HUDEP-2 (cell line): ENCODE data around the gene OTUD5.
A peak's percentile ranks its signal among the peaks of the same experiment; 100 is the strongest.

Source experiments
- DNase-seq, 76 experiments: peaks; one replicate each; lab custom pipeline; 2025; ENCODE audit not compliant: unreplicated experiment in 76 of 76; lab: John Stamatoyannopoulos, UW

Gene OTUD5

DNA sequence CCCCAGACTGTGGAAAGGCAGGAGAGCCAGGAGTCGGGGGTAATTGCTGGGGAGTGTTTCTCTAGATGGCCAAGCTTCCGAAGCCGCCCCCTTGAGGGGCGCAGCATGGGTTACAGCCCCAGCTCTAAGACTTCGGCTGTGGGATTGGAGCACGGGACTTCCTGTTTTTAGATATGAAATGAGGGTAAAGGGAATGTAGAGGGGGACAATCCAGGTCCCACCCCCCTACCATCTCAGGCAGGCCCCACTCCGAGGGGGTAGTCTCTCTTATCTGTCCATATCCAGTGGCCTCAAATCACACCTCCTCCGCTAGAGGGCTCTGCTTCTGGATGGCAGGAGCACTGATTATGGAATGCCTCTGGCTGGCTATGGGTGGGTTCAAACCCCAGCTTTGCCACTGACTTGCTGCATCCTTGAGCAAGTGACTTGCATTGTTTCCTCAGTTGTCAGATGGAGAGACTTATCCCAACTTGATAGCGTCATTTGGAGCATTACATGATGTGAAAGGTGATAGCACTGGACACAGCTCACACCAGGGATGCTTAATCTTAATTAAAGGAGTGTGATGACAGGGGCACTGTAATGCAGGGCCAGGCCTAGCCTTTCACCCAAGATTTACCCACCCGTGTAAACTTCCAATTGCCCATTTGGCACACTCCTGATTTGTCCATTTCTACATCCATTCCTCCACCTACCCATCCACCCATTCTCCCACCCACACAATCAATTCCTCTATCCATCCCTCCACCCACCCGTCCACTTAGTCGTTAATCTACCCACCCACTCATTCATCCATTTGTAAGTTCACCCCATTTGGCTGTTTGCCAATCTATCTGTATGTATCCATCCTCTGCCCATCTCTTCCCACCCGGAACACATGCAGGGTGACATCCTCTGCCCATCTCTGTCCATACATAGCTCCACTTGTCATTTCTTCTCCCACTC, 15.1 kb upstream of the OTUD5 start:
- peak in 32 of 76 experiments; percentile 1 to 40 (median 14) for DNase-seq

DNA sequence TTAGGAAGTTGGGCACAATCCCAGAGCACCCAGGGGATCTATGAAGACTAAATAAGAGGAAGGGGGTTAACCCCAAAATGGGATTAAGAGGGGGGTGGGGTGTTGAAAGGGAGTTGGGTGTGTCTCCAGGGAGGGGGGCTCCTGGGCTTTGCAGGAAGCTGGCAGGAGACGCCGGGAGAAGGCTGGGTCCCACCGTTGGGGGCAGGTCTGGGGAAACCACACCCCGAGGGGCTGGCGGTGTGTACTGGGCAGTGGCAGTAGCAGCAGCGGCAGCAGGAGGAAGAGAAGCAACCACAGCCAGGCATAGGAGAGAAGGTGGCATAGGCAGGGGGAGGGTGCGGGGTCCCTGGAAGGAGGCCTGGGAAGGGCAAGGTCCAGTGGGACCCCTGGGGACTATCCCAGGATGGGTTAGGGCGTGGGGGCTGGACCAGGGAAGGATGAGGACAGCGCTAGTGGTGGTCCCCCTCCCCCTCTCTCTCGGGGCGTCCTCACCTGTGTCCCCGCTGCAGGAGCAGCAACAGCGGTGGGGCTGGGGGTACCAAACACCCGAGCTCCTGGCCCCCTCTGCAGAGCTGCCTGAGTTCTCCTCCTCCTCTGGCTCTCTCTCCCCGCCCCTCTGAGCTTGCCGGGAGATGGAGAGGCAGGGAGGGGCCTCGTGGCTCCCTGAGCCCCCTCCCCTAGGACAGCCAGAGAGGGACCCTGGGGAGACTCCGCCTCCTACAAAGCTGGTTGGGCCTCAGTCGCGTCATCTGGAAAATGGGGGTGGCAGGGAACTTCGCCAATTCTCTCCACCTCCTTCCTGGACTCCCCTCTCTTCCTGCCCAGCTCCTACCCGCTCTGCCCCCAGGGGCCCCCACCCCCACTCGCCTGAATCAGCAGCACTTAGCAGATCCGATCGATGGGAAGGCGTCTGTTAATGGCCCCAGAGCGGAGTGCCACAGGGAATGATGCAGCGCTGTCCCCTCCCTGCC, 14.1 kb upstream of the OTUD5 start, which contains the start of gene KCND1:
Gene KCND1, minus strand, starts transcription at position 596 of the 971 bp plus-strand sequence. CDS start 1,573 bp downstream, outside the sequence.
- no peak for DNase-seq

DNA sequence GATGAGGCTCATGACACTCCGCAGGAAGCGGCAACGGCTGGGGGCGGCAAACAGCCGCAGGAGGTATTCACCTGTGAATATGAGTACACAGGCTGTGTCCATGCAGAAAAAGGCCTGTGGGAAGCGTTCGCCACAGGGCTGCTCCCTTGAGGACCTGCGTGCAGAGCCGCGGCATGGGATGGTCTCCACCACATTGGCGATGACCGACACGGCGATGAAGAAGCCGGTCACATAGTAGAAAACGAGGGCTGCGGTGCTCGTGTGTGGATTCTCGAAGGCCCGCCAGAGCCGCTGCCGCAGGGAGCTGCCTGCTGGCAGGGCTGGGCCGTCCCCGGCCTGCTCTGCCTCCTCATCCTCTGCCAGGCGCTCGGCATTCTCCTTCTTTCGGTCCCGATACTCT, 12.1 kb upstream of the OTUD5 start:
- no peak for DNase-seq

DNA sequence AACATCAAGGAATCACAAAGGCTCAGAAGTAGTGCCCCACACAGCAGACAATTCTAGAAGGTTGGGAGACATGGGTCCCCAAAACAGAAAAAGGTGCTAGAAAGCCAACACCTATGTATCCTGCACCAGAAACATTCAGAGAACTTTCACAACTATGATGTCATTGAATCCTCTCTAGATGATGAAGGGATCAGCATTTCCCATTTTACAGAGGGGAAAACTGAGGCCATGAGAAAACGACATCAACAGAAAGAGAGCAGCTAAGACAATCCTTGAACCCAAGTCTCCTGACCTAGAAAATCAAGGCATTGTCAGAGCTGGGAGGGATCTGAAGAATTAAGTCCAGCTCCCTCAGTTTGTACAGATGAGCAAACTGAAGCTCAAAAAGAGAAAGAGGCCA, 11.0 kb upstream of the OTUD5 start:
- DNase-seq, result no peak

DNA sequence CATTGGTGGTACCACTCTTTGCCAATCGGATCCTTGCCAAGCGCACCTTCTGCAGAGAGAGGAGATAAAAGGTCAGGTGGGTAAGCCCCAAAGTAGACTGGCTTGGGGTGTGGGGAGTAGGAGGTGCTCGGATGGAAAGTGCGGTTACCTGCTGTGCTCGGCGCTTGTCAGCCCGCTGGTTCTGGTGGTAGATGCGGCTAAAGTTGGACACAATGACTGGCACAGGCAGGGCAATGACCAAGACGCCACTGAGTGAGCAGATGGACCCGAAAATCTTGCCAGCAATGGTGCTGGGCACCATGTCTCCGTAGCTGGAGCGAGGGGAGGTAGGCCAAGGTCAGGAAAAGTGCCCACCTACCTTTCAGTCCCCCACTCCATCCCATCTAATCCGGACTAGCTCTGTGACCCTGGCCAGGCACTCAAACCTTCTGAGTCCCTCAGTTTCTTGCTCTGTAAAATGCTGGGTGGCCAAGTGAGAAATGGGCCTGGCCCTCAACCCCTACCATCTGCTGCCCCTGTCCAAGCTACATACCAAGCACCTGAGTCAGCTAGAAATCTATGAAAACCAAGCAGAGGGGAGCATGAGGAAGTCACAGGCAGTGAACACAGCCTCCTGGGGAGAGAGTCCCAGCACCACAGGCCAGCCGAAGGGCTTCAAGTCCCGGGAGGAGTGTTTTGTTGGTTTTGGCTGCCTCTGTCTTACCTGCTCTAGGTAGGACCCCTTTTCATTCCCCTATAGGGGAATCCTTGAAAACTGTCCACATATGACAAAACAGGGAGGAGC, 9.6 kb upstream of the OTUD5 start:
- no peak for DNase-seq

DNA sequence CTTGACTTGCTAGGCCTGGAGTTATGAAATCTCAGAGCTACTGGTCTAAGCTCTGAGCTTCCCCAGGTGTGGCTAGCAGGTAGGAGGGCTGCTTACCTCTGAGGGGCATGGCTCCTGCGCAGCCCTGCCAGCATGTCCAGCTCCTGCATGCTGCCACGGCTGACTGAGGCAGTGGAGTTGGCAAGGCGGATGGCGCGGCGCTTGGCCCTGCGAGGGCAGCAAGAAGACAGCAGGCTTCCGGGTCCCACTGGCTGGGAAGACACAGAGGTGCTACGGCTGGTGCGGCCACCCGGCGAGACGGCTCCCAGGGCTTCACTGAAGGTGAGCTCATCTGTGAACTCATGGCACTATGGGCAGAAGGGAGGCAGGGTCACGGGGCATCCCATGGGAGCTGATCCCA, 8.6 kb upstream of the OTUD5 start:
- no peak for DNase-seq

DNA sequence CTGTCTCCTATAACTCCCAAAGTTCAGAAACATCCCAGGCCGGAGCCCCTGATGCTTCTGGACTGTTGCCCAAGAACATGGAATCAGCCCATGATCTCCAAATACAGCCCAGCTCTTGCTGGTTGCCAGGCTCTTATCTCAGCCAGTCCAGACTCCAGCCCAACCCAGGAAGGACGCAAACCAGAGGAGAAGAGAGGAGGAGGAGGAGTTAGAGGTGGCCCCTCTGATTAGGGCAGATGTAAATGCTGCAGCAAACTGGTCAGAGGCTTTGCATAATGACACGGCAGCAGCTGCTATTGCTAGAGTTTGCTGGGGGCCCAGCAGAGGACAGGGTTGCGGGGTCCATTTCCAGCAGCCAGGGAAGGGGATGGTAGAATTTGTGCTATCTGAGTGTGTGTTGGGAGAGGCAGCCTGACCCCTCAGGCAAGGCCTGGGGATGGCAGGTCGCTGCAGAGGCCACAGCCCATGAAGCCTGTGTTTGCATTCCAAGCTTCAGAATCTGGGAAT, 4.2 kb upstream of the OTUD5 start:
- DNase-seq, result peak in 73 of 76 experiments; percentile 17 to 88 (median 69)

DNA sequence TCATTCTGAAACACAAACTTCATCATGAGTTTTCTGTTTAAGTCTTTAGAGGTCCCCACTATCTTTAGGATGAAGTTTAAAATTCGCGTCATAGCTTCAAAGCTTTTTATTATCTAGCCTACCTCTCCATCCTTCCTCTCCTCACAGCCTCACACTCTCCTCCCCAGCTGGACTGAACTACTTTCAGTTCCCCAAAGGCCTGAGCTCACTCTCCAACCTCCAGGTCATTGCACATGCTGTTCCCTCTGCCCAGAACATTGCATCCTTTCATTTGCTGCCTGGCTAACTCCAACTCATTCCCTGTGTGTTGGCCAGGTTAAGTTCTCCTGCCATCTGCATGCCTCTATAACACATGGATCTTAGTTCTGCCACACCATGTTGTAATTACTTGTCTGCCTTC, 2.9 kb upstream of the OTUD5 start:
- DNase-seq, result no peak

DNA sequence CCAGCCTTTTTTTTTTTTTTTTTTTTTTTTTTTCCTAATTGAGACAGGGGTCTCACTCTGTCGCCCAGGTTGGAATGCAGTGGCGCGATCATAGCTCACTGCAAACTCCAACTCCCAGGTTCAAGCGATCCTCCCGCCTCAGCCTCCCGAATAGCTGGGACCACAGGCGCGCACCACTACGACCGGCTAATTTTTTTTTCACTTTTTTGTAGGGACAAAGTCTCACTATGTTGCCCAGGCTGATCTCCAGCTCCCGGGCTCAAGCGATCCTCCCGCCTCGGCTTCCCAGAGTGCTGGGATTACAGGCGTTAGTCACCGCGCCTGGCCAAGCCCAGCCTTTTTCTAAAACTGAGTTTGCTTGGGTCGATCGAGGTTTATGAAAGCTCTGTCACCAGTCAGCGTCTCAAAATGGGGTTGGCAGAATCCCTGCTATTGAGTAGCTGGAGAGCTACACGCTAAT, 1.3 kb upstream of the OTUD5 start:
- DNase-seq, result peak in 1 of 76 experiments; percentile 4

DNA sequence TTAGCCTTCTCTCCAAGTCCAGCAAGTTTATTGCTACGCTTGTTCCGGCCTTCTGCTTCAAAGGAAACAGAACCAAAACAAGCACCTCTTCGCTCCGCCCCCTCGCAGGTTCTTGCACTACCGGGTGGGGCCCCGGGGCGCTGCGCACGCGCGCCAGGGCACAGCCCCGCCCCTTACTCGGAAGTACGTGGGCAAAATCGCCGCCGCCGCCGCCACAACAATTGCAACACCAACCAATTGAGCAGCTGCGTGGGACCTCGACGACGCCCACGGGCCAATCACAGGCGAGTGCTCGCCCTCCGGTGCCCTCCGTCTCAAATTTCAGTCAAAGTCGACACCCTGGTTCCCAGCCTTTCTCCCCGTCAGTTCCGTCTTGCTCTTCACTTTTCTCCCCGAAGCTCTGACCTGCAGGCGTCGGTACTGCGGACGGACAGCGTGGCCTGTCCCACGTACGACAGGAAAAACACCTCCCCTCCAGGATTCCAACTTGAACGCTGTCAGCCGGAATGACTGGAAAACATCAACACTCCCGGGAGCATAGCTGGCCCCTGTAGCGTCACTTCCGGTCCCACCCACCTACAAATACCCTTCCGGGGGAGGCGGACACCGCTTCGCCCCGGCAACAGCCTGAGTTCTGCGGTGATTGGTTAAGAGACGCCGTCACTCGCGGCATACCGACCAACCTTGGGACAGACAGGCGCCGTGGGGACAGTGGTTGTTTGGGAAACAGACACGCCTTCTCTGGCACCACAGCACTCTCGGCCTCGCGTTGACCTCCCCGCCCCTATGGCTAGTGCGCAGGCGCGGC, 624 bp upstream of the OTUD5 start:
- DNase-seq, result peak in 75 of 76 experiments; percentile 20 to 95 (median 89)

DNA sequence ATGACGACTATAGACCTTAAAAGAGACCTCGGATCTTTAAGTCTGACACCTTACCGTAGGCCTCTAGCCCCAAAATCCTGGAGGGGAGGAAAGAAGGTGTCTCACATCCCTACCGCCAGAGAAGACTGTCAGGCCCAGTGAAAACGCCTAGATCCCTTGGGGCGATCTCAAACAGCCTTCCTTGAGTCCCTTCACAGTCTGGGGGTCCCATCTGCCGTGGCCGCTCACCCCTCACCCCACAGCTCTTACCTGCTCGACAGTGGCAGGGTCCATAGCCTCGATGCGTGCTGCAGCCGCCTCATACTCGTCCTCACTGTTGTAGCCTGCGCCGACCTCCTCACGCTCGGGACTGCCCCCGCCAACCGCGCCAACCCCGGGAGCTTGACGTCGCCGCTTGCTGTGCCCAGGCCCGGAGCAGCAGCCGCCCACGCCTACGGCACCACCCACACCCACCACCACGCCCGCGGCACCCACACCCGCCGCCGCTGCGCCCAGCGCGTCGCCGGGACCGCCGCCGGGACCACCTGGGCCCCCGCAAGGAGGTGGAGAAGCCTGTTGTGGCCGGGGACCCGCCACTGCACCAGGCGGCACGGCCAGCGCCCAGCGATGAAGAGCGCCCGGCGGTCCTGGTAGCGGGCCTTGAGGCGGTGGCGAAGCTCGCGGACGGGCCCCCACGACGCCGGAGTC, 536 bp downstream of the OTUD5 start:
- peak in 45 of 76 experiments; percentile 0 to 60 (median 35) for DNase-seq

DNA sequence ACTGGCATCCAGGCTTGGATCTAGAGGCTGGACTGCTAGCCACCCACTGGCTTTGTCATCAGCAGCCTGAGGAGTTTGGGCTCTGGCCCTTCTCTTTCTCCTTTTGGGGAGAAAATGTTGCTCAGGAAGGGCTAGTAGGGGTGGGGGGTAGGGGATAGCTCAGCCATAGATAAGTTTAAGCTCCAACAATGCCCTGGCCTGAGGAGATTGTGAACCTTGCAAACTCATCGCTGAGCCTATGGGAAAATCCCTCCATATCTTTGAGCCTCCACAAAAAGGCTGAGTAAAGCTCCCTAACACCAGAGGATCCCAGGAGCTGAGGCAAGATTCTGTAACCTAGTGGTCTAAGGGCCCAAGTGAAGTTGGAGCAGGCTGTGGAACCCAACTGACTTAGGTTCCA, 8.8 kb downstream of the OTUD5 start:
- DNase-seq, result no peak

DNA sequence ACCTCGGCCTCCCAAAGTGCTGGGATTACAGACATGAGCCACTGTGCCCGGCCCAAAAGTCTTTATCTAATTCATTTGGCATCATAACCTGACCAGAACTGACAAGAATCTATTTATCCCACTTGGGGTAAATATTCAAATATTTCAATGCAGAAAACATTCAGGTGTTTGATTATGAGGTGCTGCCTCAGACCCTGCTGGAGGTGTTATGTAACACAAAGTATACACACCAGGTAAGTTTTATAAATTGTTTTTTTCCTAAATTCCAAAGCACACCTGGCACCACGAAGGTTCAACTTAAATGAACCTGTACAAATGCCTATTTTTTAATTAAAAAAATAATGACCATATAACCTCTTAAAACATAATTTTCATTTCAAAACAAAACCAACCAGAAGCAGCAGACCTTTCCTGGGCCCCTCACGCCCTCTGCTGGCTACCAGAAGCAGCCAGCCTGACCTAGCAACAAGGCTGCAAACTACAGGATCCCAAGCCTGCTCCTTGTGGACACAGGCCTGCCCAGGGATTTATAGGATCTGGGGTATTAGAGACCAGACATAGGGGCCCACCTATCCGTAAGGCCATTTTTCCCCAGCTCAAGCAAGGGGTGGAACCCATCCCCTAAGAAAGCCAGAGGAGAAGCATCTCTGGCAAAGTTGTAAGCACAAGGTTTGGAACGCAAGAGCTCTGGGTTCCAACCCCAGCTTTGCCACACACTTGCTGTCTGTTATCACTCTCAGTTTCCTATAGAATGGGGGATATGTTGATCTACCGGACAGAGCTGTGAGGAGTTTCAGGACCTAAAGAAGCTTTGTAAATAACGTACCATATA, 11.7 kb downstream of the OTUD5 start:
- DNase-seq, result peak in 33 of 76 experiments; percentile 0 to 33 (median 9)

DNA sequence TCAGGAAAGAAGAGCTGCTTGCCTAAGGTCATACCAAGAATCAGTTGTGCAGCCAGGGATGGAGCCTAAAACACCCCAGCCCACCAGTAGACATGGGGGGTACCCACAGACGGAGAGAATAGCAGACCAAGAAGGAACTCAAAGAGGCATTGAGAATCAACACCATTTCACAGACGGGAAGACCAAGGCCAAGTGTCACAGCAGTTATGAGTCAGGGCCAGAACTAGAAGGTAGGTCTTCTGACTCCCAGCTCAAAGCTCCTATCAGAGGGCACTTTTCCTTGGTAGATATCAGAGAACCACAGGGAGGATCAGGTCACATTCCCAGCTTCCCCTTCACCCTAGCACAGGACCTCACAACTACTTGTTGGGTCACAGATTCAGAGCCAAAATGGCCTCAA, 14.5 kb downstream of the OTUD5 start:
- no peak for DNase-seq

DNA sequence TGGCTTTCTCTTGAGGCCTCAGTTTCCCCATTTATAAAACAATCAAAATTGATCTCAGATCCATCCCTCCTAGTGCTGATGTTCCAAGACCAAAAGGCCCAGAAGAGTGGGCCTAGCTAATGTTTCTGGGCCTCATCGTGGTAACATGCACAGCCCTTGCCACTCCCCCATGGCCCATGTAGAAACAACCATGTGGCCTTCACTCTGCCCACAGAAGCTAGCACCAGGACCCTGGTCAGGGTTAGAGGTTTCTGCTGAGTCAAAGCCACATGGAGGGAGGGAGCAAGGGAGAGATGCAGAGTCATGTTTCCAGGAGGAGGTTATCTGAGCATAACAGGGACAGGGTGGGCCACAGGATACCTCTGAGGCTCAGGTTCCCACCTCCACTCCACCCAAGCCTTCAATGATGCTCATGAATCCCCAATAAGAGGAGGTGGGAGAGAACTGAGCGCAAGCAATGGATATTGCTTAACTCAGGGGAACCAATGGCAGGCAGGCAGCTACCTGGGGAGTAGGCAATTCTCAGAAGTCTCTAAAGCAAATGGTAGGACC, 16.9 kb downstream of the OTUD5 start:
- DNase-seq, result peak in 49 of 76 experiments; percentile 2 to 69 (median 25)

DNA sequence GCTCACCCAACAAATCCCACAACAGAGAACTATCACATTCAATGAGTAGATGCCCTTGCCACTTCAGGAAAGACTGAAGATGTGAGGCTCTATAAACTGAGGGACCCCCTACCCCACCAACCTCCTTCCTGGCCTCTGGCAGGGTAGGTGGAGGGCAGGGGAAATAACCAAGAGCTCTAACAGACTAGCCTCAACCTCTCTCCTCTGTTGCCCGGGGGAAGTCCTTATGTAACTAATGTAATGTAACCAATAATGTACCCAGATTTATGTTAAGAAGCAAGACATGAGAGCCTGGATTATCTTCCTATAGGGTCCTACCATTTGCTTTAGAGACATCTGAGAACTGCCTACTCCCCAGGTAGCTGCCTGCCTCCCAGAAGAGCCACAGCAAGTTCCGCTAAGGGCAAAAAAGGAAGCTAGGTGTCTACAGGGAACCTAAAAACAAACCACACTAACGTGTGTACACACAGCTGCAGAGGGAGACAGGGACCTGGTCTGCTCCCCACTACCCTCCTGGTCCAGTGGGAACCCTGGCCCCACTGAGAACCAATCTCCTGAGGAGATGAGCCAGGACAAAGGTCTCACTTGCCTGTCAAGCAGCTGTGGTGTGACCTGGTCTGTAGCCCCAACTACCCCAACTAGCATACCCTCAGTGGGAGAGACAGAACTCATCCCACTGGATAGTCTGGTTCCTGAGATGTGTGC, 17.7 kb downstream of the OTUD5 start:
- no peak for DNase-seq
